Breast epithelium (tissue), 3 donors: ENCODE data around the gene GPBP1L1.

Experiments used
- CTCF ChIP-seq, 3 donors: fragments of 450-650 bp; IDR thresholded peaks; one replicate each; pipeline ENCODE4 v1.5.1; 2016 to 2017; ENCODE audit warnings: antibody characterized with exemption in 3 of 3, mild to moderate bottlenecking in 3 of 3, moderate library complexity in 3 of 3
- POLR2A ChIP-seq: fragments of 450-650 bp; IDR thresholded peaks from one replicate; pipeline ENCODE4 v1.6.1; 2016; ENCODE audit warnings: antibody characterized with exemption, mild to moderate bottlenecking, moderate library complexity

- TF ChIP-seq CTCF (IDR thresholded peaks at IDR 0.05) (no peak), POLR2A (no peak)
Measured at GRCh38 chr1:45723248-45723930, 37.1 kb upstream of the GPBP1L1 start.
